ENCODE results near the gene RNF26.

Gene RNF26

DNA sequence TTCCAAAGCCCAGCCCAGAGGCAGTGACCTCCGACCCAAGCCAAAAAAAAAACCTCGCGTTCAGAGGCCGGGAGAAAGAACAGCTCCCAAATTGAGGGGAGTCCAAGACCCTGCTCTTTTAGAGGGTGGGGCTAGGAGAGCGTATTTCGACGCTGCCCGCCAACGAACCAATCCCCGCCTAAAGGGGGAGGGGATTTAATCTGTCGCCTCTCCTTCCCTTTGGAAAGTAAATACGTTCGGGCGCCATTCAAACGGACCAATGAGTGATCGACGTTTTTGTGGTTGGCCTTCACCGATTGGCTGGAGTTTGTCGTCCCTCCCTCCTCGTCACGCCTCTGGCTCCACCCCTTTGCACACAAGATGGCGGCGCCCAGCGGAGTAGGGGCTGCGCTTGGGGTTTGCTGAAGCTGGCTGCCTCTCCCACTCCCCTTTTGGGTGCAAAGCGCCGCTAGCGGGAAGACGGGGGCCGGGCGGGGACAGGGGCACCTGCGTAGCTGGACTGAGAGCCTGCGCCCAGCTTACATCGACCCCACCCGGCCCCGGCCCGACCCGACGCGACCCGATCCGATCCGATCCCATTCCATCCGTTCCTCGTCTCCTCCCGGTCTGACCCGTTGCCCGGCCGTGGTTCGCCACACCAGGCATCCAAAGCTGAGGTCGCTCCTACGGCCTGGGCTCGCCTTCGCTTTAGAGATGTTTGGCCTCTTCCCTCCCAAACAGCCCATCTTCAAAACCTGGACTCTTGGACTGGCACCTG is at the start of gene RNF26:
TSS of gene RNF26 (plus strand) at position 354 of the 757 bp plus-strand sequence. CDS start 596 bp downstream, outside the sequence.
- in situ Hi-C loops (cut with HindIII; ENCODE audit: low sequenced_read_pairs) = no loop called here

DNA sequence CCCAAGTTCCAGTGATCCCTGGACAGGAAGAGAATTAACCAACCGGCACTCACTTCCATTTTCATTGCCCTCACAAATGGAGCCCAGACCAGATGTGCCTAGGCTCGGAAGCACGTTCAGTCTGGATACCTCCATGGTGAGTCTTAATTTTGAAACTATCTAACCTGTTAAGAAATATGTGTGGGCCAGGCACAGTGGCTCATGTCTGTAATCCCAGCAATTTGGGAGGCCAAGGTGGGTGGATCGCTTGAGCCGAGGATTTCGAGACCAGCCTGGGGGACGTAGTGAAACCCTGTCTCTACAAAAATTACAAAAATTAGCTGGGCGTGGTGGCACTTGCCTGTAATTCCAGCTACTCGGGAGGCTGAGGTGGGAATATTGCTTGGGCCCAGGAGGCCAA is 48.9 kb upstream of the RNF26 start:
- in situ Hi-C loops (cut with HindIII; ENCODE audit: low sequenced_read_pairs) = no loop called here

DNA sequence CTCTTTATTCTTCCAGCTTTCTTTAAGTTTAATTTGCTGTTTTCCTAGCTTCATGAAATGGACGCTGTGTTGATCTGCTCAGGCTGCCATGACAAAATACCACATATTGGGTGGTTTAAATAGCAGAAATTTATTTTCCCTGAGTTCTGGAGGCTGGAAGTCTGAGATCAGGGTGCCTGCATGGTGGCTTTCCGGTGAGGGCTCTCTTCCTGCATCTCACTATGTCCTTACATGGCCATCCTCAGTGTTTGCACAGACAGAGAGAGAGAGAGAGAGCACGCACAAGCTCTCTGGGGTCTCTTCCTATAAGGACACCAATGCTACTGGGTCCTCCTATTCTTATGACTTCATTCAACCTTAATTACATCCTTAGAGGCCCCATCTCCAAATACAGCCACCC is 46.1 kb upstream of the RNF26 start:
- in situ Hi-C loops (cut with HindIII; ENCODE audit: low sequenced_read_pairs) = no loop called here

DNA sequence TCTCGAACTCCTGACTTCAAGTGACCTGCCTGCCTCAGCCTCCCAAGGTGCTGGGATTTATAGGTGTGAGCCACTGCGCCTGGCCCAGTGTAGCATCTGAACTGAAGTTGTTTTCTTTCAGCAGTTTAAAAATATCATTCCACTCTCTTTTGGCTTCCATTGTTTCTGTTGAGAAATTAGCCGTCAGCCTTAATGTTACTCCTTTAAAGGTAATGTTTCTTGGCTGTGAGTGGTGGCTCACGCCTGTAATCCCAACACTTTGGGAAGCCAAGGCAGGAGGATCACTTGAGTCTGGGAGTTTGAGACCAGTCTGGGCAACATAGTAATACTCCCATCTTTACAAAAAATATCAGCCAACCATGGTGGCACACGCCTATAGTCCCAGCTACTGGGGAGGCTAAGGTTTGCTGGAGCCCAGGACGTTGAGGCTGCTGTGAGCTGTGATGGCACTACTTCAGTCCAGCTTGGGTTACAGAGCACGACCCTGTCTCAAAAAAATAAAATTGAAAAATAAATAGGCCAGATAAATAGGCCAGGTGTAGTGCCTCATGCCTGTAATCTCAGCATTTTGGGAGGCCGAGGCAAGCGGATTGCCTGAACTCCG is 43.3 kb upstream of the RNF26 start:
- in situ Hi-C loops (cut with HindIII; ENCODE audit: low sequenced_read_pairs) = no loop called here

DNA sequence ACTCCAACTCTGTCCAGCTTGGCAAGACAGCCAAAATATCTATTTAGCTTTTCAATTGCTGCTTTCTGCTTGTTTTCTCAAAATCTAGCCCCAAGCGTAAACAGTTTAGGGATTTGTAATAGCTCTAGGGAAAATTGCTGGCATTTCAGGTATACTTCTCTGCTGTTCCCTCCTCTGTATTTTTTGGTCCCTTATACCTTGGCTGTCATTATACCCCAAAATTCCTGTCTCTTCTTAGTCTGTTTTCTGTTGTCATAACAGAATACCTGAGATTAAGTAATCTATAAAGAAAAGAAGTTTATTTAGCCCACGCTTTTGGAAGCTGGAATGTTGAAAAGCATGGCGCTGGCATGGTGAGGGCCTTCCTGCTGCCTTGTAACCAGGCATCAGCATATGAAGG is 40.9 kb upstream of the RNF26 start:
- in situ Hi-C loops (cut with HindIII; ENCODE audit: low sequenced_read_pairs) = no loop called here

DNA sequence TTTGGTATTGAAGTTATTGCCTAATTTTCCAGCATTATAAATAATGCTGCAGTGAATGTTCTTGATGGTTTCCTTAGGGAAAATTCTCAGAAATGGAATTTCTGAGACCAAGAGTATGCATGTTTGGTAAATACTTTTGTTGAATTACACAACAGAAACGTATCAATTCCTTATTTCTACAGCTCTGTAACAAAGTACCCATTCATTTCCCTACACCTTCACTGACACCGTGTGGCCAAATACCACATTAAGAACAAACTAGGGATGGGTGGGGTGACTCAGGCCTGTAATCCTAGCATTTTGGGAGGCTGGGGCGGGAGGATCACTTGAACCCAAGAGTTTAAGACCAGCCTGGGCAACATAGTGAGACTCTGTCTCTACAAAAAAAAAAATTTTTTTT is 39.1 kb upstream of the RNF26 start:
- in situ Hi-C loops (cut with HindIII; ENCODE audit: low sequenced_read_pairs) = no loop called here

DNA sequence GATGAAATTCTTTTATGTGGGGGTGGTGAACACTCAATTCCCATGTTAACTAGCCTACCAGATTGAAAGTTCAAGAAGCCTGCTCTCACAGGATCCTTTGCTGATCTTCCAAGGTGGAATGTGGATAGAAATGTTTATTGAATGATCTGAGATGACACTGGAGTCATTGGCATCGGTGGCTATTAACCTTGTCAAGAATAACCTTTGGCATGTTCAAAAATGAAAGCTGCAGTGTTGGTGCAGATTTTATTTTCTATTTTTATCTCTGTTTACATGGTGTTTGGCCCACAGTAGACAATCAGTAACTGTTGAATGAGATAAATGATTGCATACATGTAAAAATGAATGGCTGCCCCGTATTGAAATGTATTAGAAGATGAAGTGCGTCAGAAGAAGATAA is 36.4 kb upstream of the RNF26 start:
- in situ Hi-C loops (cut with HindIII; ENCODE audit: low sequenced_read_pairs) = no loop called here

DNA sequence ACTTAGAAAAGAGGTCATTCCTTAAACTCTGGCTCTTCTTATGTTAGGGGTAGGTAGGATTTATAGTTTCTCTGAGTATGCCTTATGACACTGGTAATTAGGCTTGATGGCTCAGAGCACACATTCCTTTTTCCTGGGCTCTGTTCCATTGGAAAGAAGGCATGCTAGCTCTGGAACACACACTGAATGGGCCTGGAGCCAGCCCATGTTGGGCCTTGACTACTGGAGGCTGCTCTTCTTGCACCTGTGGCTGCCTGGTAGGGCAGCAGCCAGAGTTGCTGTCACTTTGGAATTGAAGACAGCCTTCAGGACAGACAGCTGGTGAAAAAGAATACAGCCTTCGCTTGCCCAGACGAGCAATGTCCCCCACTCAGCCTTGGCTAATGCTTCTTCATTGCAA is 35.6 kb upstream of the RNF26 start:
- in situ Hi-C loops (cut with HindIII; ENCODE audit: low sequenced_read_pairs) = no loop called here

DNA sequence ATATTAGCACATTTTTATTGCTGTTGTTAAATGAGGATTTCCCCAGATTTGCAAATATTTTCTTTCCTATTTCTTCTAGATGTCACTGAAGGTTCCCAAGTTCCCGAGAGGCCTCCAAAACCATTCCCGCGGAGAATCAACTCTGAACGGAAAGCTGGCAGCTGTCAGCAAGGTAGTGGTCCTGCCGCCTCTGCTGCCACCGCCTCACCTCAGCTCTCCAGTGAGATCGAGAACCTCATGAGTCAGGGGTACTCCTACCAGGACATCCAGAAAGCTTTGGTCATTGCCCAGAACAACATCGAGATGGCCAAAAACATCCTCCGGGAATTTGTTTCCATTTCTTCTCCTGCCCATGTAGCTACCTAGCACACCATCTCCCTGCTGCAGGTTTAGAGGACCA is 34.9 kb upstream of the RNF26 start:
- in situ Hi-C loops (cut with HindIII; ENCODE audit: low sequenced_read_pairs) = no loop called here

DNA sequence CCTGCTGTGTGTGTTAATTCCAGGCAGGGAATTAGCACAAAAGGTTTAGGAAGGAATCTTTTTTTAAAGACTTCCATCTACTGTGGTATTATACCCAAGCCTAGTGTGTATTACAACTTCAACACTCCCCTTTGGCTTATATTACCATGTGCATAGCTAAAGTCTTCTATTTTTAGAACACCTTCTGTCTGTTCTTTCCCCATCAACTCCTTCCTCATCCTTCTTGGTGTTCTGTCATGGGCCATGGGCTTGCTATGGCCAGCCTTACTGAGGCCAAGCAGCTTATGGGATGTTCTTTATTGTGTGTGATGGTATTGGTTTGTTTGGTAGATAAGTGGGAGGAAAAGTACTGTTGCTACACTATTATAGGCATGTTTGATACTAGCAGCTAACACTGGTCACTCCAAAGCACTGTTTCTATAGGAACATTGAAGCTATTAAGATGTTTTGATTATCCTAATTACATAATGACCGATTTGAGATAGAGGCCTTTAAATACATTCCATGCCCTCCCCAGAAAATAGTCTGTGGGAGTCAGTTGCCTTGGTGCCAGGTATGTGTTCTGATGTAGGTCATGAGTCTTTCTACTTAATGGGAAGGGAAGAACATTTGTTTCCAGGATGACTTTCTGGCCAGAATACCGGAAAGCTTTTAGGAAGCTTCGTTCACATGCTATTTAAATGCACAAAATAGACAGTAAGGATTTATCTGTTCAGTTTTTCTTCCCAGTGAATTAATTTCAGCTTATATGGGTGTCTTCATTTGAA is 33.9 kb upstream of the RNF26 start:
- in situ Hi-C loops (cut with HindIII; ENCODE audit: low sequenced_read_pairs) = loop anchor here (10.0 kb wide), 1 partner anchor 166 kb away; no protein-coding TSS in a partner anchor

DNA sequence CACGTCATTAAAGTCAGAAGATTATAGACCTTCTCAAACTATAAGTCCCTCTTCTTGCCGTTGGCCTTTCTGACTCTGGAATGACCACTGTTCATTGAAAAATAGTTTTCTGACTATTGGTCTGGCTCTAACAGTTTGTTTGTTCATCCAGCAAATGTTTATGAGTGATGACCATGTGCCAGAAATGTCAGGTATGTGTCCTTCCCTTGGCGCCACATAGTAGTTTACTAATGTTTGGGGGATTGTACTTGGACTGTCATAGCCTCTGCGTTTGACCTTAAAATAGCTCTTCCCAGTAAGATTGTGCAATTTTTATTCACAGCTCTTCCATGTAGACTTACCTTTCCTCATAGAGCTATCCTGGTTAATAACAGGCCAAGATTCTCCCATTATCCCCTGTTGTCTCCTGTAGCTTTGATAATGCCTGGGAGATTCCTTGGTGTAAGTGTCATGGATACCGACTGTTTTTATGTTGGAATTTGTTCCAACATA is 31.1 kb upstream of the RNF26 start:
- in situ Hi-C loops (cut with HindIII; ENCODE audit: low sequenced_read_pairs) = loop anchor here (10.0 kb wide), 1 partner anchor 168 kb away; no protein-coding TSS in a partner anchor

DNA sequence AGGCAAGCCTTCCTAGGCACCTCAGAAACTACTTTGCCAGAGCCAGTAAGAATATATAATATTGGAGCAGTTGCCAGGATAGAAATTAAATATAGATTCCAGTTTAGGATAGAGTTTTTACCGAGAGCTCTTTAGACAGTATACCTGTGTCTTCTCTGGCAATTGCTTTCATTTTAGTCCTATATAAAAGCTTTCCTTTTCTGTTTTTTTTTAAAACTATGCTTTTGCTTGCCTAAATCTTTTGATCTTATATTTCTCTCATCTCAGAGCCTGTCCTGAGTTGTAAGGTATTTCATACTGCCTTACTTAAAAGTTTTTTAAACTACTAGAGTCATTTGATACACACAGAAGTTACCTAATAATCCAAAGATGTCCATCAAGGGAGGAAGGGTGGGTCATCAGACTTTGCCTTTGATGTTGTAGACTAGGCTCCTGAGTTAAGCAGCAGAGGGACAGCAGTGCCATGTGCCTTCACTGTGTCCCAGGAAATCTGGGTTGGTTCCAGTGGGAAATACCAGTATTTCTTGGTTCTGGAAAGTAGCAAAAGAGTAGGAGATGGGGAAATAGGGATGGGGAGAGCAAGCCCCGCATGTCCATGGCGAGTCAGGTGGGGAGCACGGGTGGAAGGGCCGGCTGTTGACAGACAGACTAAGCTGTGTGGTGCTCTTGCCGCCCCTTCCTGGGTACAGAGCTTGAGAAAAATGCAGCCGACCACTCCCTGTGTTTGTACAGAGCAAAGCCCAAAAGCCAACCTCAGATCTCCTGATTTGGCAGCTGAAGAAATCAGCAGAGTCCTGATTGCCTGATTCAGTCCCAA is 28.6 kb upstream of the RNF26 start:
- in situ Hi-C loops (cut with HindIII; ENCODE audit: low sequenced_read_pairs) = loop anchor here (10.0 kb wide), 1 partner anchor 171 kb away; no protein-coding TSS in a partner anchor

DNA sequence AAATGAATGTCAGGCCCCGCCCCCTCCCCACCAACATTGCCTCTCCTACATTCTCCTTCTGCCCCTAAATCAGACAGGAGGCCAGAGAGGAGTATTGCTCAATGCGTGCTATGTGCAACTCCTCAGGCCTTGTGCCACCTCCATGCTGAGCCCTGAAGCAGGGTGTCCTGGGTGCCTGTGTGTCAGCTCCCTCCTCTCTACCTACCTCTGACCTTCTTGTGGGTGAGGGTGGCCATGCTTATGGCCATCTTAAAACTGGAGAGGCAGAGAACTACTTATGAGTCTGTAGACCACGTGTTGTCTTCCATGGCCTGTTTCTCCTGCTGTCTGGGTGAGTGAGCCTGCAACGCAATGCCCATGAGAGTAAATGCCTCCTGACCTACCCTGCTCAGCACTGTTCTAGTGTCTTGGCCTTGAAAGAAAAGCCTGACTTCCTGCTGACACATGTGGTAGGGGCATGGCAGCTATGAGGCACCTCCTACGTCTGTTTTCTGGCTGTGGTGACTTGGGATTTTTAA is 27.9 kb upstream of the RNF26 start:
- in situ Hi-C loops (cut with HindIII; ENCODE audit: low sequenced_read_pairs) = loop anchor here (10.0 kb wide), 1 partner anchor 172 kb away; no protein-coding TSS in a partner anchor

DNA sequence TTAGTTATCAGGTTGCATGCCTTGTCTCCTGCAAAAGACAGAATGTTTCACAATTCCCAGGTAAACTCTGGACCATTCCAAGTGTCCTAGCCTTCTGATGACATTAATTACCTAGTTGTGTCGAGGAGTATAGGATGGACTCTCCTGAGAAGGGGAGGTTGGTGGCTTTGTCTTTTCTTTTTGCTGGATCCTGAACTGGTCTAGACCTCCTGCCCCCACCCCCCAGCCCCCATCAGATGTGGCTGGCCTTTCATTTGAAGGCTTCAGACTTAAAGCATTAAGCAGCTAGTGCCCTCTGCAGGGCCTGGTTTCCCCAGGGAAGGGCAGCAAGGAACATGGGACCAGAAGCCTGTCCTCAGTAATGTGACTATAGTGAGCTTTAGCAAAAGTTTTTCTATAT is 27.1 kb upstream of the RNF26 start:
- in situ Hi-C loops (cut with HindIII; ENCODE audit: low sequenced_read_pairs) = loop anchor here (10.0 kb wide), 1 partner anchor 172 kb away; no protein-coding TSS in a partner anchor

DNA sequence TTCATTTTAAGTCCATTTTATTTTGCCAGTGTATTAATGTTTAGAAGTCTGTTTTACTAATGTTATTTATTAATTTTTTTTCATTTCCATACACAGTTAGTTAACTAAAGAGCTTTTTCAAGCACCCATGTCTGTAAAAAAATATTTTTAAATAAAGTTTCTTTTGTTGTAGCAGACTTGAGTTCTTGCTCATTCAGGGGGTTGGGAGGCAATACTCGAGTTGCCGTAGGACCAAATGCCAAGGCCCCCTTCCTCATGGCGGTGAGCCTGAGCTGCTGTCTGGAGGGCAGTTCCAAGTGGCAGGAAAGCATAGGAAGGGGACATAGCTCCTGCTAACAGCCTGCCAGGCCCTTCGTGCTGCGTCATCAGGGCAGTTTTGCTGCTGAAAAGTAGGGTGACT is 26.4 kb upstream of the RNF26 start:
- in situ Hi-C loops (cut with HindIII; ENCODE audit: low sequenced_read_pairs) = loop anchor here (10.0 kb wide), 1 partner anchor 173 kb away; no protein-coding TSS in a partner anchor

DNA sequence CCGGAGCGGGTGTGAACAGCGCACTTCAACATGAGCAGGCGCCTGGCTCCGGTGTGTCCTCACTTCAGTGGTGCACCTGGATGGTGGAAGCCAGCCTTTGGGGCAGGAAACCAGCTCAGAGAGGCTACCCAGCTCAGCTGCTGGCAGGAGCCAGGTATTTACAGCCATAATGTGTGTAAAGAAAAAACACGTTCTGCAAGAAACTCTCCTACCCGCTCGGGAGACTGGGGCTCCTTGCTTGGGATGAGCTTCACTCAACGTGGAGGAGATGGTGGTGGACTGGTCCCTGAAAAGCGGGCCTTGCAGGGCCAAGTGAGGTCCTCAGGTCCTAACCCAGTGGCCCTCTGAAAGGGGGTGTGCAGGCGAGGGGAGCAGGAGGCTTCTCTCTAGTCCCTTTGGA is 24.9 kb upstream of the RNF26 start:
- in situ Hi-C loops (cut with HindIII; ENCODE audit: low sequenced_read_pairs) = loop anchor here (10.0 kb wide), 1 partner anchor 175 kb away; no protein-coding TSS in a partner anchor

DNA sequence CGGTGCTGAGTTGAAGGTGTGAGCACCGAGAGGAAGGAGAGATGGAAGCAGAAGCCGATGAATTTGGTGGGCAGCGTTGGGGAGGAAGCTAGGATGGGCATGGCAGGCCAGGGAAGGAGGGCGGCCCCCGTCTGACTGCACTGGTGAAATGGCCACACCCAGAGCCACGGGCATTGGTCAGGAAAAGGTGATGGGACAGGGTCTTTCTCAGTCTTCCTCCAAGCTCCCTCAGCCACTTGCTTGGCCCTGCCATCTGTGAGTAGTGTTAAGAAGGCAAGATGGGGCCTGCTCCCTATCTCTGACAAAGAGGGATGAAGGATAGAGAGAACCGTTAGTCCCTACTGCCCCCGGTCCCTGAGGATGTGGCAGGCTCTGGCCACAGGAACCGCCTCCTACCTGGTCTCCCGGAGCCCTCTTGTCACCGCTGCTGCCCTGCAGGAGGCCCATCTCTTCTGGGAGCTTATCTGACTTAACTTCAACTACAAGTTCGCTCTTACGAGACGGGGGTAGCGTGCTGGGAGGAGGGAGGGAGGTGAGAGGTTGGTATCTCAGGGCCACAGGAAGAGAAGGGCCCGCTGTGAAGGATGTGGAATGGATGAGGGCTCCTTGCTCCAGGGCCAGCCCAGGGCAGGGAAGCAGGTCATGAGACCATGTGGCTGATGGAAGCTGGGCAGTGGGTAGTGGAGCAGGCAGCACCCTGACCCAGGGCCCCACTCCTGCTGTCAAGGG is 24.2 kb upstream of the RNF26 start:
- in situ Hi-C loops (cut with HindIII; ENCODE audit: low sequenced_read_pairs) = loop anchor here (10.0 kb wide), 1 partner anchor 175 kb away; no protein-coding TSS in a partner anchor

DNA sequence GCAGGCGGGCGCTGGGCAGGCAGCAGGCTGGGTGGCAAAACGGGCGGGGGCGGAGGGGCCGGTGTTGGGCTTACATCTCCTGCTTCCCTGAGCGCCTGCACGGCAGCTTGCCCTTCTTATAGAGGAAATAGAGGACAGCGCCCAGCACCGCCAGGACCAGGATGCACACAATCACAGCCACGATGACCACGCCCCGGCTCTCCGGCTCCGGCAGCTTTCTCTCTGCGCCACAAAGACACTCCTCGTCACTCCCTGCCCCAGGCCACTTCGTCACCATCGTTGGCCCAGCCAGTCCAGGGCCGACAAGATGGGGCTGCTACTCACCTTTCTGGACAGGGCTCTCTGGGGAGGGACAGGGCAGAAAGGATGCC is 23.7 kb upstream of the RNF26 start:
- in situ Hi-C loops (cut with HindIII; ENCODE audit: low sequenced_read_pairs) = no loop called here

DNA sequence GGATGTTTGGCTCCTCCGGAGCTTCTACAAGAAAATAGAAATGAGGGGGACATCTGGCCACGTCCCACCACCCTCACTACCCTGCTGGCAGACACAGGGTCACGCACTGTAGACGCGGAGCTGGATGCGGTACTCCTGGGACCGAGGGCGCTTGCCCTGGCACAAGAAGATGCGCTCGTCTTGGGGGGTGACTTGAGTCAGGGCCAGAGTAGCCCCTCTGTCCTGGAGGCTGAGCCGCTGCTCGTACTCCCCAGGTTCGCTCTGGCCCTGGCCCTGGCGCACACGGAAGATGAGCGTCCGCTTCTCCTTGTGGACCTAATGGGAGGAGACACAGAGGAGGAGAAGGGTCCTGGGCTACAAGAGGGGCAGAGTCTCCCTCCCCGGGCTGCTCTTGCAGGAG is 19.6 kb upstream of the RNF26 start:
- in situ Hi-C loops (cut with HindIII; ENCODE audit: low sequenced_read_pairs) = no loop called here

Data from endothelial cell of hepatic sinusoid (primary cell).